ENCODE measurements around the gene SH2D6. TPM values are rescaled to one million over a fixed set of nuclear protein-coding genes. Genes with fewer than 3 reads are reported as not detected.

SH2D6 gene
- total RNA-seq (1 to 10 TPM in 1 of 4 donors, under 1 TPM in 2, not detected in 1; 0.48 to 1.4 (median 0.62) TPM), polyA plus RNA-seq (1 to 10 TPM in 1 of 3 donors, under 1 TPM in 2; 0.25 to 1.1 (median 0.77) TPM)
- long read RNA-seq, donor 1: 0 reads
- long read RNA-seq, donor 2, partial matches to known transcripts: 2 of 2 reads
- long read RNA-seq, donor 2, other reads (novel, unspliced or antisense): 0 of 2 reads

DNA sequence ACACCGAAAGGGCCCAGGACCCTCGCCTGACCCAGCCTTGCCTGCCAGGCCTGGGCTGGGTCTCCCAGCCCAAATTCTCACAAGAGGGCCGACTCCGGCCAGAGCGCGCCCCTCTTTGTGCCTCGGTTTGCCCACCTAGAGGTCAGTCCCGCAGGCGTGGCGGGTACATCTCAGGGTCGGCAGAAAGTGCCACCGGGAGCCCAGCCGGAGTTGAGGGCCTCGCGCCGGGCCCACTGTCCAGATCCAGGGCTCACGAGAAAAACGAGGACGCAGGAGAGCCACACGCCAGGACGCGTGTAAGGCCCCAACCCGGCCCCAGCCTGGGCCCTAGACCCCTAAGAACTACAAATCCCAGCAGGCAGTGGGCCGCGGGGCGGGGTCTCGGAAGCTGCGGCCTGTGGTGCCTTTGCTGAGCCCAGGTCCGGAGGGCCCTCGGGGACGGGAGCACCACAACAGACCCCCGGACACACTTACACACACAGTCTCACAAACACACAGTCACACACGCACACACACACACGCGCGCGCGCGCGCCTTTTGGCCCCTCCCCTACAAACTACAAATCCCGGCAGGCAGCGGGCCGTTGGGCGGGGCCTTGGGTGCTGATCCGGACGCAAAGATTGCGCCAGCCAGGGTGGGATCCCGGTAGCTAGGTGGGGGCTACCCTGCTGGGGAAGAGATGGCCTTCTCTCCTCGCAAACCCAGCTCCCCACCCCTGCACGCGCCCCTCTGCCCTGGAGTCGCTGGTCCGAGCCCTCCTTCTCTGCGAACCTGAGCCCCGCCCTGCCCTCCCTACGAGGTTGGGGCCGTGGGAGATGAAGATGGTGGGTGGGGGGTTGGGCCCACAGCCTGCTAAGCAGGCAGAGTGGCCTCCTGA is at the start of gene SH2D6:
SH2D6 (plus strand) TSS at position 583 of the 877 bp plus-strand sequence. CDS start 10,752 bp downstream, outside the sequence.
- Histone ChIP-seq H3K36me3 (ENCODE audit: insufficient read depth in 1 of 2, low read depth in 1 of 2) (no peaks in the 10 kb centered on the region), H3K4me1 (peaks cover 14% of the 10 kb centered on the region), H3K9me3 (no peaks in the 10 kb centered on the region), H3K4me3 (peak within 1 kb of the TSS; percentile 88), H3K27me3 (ENCODE audit: insufficient read depth in 3 of 3, low read length in 2 of 3) (peaks cover 0 to 5% (median 3%) of the 10 kb centered on the region in 3 donors), H3K27ac (peak within 1 kb of the TSS; percentile 93)
- WGBS, 3 donors: 16 to 17% (median 17%) methylated on average over 52 to 57 of the region's 57 CpGs
- intact Hi-C loops (cut with DNase I): no loop called here
- DNase-seq: peak; percentile 89 to 92
- peak; percentile 82 to 87 (median 84) for ATAC-seq
- TF ChIP-seq, protein P1, sequence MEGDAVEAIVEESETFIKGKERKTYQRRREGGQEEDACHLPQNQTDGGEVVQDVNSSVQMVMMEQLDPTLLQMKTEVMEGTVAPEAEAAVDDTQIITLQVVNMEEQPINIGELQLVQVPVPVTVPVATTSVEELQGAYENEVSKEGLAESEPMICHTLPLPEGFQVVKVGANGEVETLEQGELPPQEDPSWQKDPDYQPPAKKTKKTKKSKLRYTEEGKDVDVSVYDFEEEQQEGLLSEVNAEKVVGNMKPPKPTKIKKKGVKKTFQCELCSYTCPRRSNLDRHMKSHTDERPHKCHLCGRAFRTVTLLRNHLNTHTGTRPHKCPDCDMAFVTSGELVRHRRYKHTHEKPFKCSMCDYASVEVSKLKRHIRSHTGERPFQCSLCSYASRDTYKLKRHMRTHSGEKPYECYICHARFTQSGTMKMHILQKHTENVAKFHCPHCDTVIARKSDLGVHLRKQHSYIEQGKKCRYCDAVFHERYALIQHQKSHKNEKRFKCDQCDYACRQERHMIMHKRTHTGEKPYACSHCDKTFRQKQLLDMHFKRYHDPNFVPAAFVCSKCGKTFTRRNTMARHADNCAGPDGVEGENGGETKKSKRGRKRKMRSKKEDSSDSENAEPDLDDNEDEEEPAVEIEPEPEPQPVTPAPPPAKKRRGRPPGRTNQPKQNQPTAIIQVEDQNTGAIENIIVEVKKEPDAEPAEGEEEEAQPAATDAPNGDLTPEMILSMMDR (IDR thresholded peaks at IDR 0.05): no peak

- TF ChIP-seq, protein P1 (IDR thresholded peaks at IDR 0.05): no peak
- no peak for ATAC-seq
These were observed 49.6 kb upstream of the SH2D6 start for GRCh38 chr2:85368921-85369320.

GRCh38 chr2:85369500-85369899 is 49.0 kb upstream of the SH2D6 start:
- TF ChIP-seq, protein P1 (IDR thresholded peaks at IDR 0.05): no peak
- 67 to 71% (median 68%) methylated on average over 5 of the region's 5 CpGs for WGBS, 3 donors

More at GRCh38 chr2:85368921-85369320, 49.6 kb upstream of the SH2D6 start:
- no peak for DNase-seq
- intact Hi-C loops (cut with DNase I): no loop called here
- Histone ChIP-seq H3K4me3 (no peak overlapping the region), H3K27ac (no peak overlapping the region), H3K36me3 (ENCODE audit: insufficient read depth in 1 of 2, low read depth in 1 of 2) (peaks cover 0 to 73% of the 10 kb centered on the region in 2 donors), H3K4me1 (no peaks in the 10 kb centered on the region), H3K27me3 (ENCODE audit: insufficient read depth in 3 of 3, low read length in 2 of 3) (no peaks in the 10 kb centered on the region), H3K9me3 (no peaks in the 10 kb centered on the region)

DNA sequence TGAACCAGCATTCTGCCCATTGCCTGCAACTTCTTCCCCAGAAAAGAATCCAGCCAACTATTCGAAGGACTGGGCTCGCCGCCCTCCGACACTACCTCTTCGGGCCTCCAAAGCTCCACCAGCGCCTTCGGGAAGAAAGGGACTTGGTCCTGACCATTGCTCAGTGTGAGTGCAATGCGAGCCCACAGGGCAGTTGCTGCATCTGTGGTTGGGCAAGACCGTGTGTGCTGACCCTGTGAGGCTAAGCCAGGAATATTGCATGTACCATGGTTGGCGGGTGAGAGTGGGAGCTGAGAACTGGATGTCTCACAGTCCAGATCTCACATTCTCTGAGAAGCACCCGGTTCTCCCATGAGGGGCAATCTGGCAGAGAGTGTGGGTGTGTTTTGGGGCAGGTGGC is 47.5 kb upstream of the SH2D6 start:
- no peaks in the 10 kb centered on the region for H3K9me3 ChIP-seq
- H3K4me3 ChIP-seq: no peak overlapping the region
- intact Hi-C loops (cut with DNase I): no loop called here
- ATAC-seq (peak; percentile 30 to 57 (median 35)), DNase-seq (no peak)
- TF ChIP-seq, protein P1 (IDR thresholded peaks at IDR 0.05): no peak
- no peak overlapping the region for H3K27ac ChIP-seq
- no peaks in the 10 kb centered on the region for H3K27me3 ChIP-seq (ENCODE audit: insufficient read depth in 3 of 3, low read length in 2 of 3)
- H3K36me3 ChIP-seq (ENCODE audit: insufficient read depth in 1 of 2, low read depth in 1 of 2): peaks cover 4 to 88% of the 10 kb centered on the region in 2 donors
- 95 to 96% (median 96%) methylated on average over 11 of the region's 11 CpGs for WGBS, 3 donors
- no peaks in the 10 kb centered on the region for H3K4me1 ChIP-seq

More at GRCh38 chr2:85369500-85369899, 49.0 kb upstream of the SH2D6 start:
- peaks cover 0 to 79% of the 10 kb centered on the region in 2 donors for H3K36me3 ChIP-seq (ENCODE audit: insufficient read depth in 1 of 2, low read depth in 1 of 2)
- ATAC-seq: no peak
- no peaks in the 10 kb centered on the region for H3K27me3 ChIP-seq (ENCODE audit: insufficient read depth in 3 of 3, low read length in 2 of 3)
- intact Hi-C loops (cut with DNase I): no loop called here
- H3K27ac ChIP-seq: no peak overlapping the region
- no peak for DNase-seq
- H3K4me1 ChIP-seq: no peaks in the 10 kb centered on the region
- no peak overlapping the region for H3K4me3 ChIP-seq
- H3K9me3 ChIP-seq: no peaks in the 10 kb centered on the region
